Measurements from ENCODE around the gene SLC25A1. TPM values are rescaled to one million over a fixed set of nuclear protein-coding genes. Genes with fewer than 3 reads are reported as not detected.

SLC25A1 gene
- total RNA-seq, 1 donor from 2014 or later = 54.8 TPM

- peaks cover 9% of the 10 kb centered on the region for H3K4me1 Mint-ChIP-seq (ENCODE audit: low read depth, unreplicated experiment)
- peaks cover 7% of the 10 kb centered on the region for H3K27me3 Mint-ChIP-seq (ENCODE audit: unreplicated experiment)
- H3K36me3 Mint-ChIP-seq (ENCODE audit: unreplicated experiment) = no peaks in the 10 kb centered on the region
- H3K9me3 Mint-ChIP-seq (ENCODE audit: unreplicated experiment) = no peaks in the 10 kb centered on the region
- H3K4me3 Mint-ChIP-seq (ENCODE audit: unreplicated experiment) = peak overlapping the region; percentile 67
- no peak overlapping the region for H3K27ac Mint-ChIP-seq (ENCODE audit: unreplicated experiment)
- peak; percentile 67 for DNase-seq
- no peak for TF ChIP-seq CTCF (IDR thresholded peaks at IDR 0.05; ENCODE audit: partially characterized antibody, unreplicated experiment)
Observed at GRCh38 chr22:19178065-19178656, 375 bp downstream of the SLC25A1 start.

GRCh38 chr22:19177164-19178064 is 1.1 kb downstream of the SLC25A1 start:
- H3K9me3 Mint-ChIP-seq (ENCODE audit: unreplicated experiment) = peaks cover 4% of the 10 kb centered on the region
- no peak for DNase-seq
- H3K27me3 Mint-ChIP-seq (ENCODE audit: unreplicated experiment) = peaks cover 9% of the 10 kb centered on the region
- no peaks in the 10 kb centered on the region for H3K36me3 Mint-ChIP-seq (ENCODE audit: unreplicated experiment)
- peaks cover 12% of the 10 kb centered on the region for H3K4me1 Mint-ChIP-seq (ENCODE audit: low read depth, unreplicated experiment)
- H3K27ac Mint-ChIP-seq (ENCODE audit: unreplicated experiment) = no peak overlapping the region
- peak overlapping the region; percentile 84 for H3K4me3 Mint-ChIP-seq (ENCODE audit: unreplicated experiment)
- TF ChIP-seq CTCF (IDR thresholded peaks at IDR 0.05; ENCODE audit: partially characterized antibody, unreplicated experiment) = no peak

GRCh38 chr22:19176732-19177131 is 1.8 kb downstream of the SLC25A1 start:
- no peak overlapping the region for H3K27ac Mint-ChIP-seq (ENCODE audit: unreplicated experiment)
- no peaks in the 10 kb centered on the region for H3K36me3 Mint-ChIP-seq (ENCODE audit: unreplicated experiment)
- H3K4me1 Mint-ChIP-seq (ENCODE audit: low read depth, unreplicated experiment) = peaks cover 14% of the 10 kb centered on the region
- peaks cover 4% of the 10 kb centered on the region for H3K9me3 Mint-ChIP-seq (ENCODE audit: unreplicated experiment)
- peaks cover 12% of the 10 kb centered on the region for H3K27me3 Mint-ChIP-seq (ENCODE audit: unreplicated experiment)
- TF ChIP-seq CTCF (IDR thresholded peaks at IDR 0.05; ENCODE audit: partially characterized antibody, unreplicated experiment) = no peak
- DNase-seq = no peak
- H3K4me3 Mint-ChIP-seq (ENCODE audit: unreplicated experiment) = peak overlapping the region; percentile 69

GRCh38 chr22:19176175-19176643 is 2.3 kb downstream of the SLC25A1 start:
- H3K27ac Mint-ChIP-seq (ENCODE audit: unreplicated experiment) = no peak overlapping the region
- peaks cover 11% of the 10 kb centered on the region for H3K27me3 Mint-ChIP-seq (ENCODE audit: unreplicated experiment)
- no peak for DNase-seq
- peaks cover 13% of the 10 kb centered on the region for H3K4me1 Mint-ChIP-seq (ENCODE audit: low read depth, unreplicated experiment)
- no peaks in the 10 kb centered on the region for H3K36me3 Mint-ChIP-seq (ENCODE audit: unreplicated experiment)
- no peak for TF ChIP-seq CTCF (IDR thresholded peaks at IDR 0.05; ENCODE audit: partially characterized antibody, unreplicated experiment)
- H3K4me3 Mint-ChIP-seq (ENCODE audit: unreplicated experiment) = no peak overlapping the region
- H3K9me3 Mint-ChIP-seq (ENCODE audit: unreplicated experiment) = peaks cover 5% of the 10 kb centered on the region
